Stimulated activated naive CD4-positive, alpha-beta T cell treated with Interleukin-2 at 50 U/mL for 16 hours (primary cell): ENCODE data around the gene BCL2L2.
"Not testable (repeated sequence)": the region's sequence is repeated elsewhere in the genome, so short reads cannot be mapped to it uniquely, and the experiment has no call there.

ENCODE experiments used
- DNase-seq: peaks from one replicate; lab custom pipeline; 2025; lab: John Stamatoyannopoulos, UW

Gene BCL2L2

GRCh38 chr14:23324455-23324846 lies 17.8 kb downstream of the BCL2L2 start:
- no peak for DNase-seq

DNA sequence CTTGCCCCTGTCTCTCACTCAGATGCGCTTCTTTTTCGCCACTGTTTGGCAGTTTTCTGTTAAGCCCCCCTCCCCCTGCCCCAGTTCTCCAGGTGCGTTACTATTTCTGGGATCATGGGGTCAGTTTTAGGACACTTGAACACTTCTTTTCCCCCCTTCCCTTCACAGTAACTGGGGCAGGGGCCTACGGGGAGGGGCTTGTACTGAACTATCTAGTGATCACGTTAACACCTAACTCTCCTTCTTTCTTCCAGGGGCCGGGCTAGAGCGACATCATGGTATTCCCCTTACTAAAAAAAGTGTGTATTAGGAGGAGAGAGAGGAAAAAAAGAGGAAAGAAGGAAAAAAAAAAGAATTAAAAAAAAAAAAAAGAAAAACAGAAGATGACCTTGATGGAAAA lies 18.4 kb downstream of the BCL2L2 start:
- no peak for DNase-seq

- not testable (repeated sequence) for DNase-seq
Observed at GRCh38 chr14:23325746-23326145, 19.1 kb downstream of the BCL2L2 start.

DNA sequence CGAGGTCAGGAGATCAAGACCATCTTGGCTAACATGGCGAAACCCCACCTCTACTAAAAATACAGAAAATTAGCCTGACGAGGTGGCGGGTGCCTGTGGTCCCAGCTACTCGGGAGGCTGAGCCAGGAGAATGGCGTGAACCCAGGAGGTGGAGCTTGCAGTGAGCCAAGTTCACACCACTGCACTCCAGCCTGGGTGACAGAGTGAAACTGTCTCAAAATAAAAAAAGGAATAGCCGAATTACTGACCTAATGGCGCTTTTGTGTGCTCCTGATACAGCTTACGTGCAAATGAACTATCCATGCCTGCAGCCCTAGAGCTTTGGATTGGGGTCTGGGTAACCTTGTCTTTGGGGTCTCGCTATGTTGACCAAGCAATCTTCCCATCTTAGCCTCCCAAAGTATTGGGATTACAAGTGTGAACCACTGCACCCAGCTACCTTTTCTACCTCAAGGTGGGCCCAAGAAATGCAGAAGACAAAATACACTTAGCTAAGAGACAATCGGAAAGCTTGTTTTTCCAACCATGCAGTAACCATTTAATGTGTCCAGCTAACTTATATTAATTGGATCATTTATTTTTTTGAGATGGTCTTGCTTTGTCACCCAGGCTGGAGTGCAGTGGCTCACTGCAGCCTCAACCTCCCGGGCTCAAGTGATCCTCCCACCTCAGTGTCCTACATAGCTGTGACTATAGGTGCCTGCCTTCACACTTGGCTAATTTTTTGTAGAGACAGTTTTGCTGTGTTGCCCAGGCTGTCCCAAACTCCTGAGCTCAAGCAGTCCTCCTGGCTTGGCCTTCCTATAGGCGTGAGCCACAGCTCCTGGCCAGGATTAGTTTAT lies 20.1 kb downstream of the BCL2L2 start:
- DNase-seq: no peak

DNA sequence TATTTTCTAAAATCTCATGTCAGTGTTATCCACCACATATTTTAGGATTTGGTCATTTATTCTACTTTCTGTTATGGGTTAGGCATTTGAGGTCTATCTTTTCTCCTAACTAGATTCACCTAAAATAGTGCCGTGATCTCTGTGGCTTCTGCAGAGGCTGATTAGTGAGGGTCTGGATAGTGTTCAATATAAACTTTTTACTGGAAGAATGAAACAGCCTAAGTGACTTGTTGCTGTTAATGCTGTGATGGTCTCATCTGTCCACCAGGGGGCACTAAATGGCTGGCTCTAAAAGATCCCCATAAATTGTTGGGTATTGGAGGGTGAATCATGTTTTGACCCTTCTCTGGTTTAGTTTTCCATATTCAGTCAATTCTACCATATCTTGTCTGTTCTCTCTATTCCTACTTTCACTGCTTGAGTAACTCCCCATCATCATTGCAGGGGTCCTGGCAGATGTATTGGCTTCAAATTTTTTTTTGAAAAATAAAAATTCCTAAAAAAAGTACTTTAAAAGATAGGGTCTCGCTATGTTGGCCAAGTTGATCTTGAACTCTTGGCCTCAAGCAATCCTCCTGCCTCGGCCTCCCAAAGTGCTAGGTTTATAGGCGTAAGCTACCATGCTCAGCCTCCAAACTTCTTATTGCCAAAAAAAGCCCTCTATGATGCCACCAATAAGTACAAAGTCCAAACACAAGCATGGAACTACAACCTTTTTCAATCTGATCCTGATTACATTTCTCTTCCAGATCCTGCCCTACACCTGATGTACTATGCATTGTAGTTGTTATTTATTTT lies 21.5 kb downstream of the BCL2L2 start:
- peak; percentile 62 for DNase-seq

- DNase-seq: no peak
Observed at GRCh38 chr14:23335623-23336022, 29.0 kb downstream of the BCL2L2 start.

DNA sequence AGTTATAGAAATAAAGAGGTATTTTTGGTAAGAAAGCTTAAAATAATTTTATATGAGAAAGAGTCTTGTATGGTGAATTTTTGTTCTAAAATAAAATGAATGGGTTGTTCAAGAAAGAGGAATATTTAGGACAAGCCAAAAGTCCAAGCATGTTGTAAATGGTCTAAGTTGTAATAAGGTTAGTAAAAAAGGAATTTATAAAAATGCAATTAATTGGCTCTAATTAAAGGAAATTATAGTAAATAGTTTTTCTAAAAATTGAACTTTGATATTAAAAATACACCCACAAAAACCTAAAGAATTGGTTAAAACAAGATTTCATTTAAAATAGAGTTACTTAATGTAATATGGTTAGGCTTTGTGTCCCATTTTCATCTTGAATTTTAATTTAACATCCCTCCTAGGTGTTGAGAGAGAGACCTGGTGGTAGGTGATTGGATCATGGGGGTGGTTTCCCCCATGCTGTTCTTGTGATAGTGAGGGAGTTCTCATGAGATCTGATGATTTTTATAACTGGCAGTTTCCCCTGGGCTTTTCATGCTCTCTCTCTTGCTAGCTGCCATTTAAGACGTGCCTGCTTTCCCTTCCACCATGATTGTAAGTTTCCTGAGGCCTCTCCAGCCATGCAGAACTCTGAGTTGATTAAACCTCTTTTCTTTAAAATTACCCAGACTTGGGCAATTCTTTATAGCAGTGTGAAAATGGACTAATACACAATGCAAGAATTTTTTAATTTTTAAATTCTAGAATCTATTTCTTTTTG lies 33.1 kb downstream of the BCL2L2 start:
- no peak for DNase-seq

GRCh38 chr14:23344481-23344880 lies 37.8 kb downstream of the BCL2L2 start:
- no peak for DNase-seq

DNA sequence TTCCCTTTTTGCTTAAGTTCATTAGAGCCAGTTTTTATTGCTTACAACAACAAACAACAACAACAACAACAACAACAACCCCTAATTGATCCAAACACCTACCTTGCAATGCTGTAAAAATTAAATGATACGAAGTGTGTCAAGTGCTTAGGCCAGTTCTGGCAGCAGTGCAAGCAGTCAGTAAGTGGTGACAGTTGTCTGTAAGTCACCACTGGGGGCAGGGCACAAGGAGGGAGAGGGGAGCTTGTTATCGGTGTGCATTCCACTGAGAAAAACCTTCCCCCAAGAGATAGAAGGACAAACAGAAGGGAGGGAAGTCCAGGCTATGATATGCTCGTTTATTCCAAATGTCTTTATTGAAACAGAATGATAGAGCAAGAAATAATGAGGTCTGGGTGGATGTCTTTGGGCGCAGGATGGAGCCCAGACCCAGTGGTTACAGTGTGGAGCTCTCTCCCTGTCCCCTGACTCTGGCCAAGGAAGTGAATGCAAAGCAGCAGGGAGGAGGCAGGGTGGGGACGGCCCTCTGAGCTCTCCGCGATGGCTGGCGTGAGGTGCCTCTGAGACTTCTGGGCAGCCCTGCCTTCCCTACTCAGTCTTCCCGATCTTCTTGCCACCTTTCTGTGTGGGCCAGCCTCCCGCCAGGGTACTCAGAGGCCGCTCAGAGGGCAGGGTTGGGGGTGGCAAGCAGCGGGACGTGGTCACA lies 39.5 kb downstream of the BCL2L2 start:
- no peak for DNase-seq

GRCh38 chr14:23346693-23347405 lies 40.2 kb downstream of the BCL2L2 start:
- no peak for DNase-seq

DNA sequence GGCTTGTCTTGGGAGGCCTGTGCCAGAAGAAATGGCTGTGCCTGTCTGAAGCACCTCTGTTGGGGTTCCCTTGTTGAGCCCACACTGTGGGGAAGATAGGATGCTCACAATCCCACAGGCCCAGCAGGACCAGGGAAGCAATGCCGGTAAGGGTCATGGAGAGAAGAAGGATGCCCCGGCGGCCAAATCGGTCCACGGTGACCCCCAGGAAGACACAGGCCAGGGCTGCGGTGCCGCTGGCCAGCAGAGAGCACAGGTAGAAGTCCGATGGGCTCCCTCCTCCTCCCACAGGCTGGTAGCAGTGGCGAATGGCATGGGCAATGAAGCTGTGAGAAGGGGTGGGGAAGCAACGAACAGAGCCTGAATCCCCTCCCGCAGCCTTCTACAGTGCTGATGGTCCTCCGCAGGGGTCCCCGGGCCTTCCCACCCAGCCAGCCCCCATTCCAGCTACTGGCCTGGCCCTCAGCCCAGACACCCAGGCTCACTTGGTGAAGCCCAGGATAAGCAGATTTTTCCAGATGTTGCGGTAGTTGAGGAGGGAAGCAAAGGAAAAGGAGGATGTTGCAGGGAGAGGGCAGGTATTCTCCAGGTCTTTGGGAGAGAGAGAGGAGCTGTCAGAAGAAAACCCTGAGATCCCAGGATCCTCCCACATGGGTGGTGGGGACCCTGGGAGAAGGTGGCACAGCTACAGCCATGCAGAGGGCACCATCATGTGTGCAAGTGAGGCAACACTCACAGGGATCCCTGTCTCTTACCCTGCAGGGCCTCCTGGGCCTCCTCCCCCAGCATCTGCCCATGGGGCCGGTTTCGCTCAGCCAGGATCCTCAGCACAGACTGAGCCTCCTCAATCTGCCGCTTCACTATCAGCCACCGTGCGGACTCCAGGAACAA lies 41.0 kb downstream of the BCL2L2 start:
- DNase-seq: no peak

GRCh38 chr14:23348297-23348655 lies 41.6 kb downstream of the BCL2L2 start:
- no peak for DNase-seq

GRCh38 chr14:23349156-23349845 lies 42.7 kb downstream of the BCL2L2 start:
- DNase-seq: no peak

DNA sequence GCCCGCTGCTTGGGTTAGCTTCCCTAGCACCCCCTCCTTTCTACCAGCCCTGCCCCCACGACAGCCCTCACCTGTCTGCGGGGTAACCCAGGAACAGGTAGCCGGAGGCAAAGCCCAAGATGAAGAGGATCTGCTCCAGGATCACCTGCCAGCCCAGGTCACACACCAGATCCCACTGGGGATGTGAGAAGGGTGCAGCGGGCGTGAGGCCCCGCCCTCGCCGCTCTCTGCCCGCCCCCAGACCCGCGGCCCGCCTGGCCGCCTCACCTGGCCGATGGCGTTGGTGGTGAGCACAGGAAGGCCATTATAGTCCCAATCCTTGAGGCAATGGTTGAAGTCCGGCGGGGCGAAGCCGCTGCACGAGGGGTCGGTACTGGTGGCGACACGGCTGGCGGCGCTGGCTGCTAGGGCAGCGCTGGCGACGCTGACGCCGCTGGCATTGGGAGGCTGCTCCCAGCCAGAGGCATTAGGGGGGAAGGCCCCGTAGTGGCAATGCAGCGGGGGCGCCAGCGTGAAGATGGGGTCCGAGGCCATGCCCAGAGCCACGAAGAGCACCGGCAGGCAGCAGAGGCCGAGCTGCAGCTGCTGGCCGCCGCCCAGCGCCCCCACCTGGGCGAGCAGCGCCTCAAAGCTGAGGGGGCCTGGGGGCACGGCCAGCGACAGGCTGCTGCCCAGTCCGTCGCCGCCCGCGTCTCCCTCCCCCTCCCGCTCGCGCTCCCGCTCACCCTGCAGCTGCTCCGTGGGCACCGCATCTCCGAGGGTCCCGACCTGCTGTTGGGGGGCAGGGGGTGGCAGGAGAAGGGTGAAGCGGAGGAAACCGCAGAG lies 45.3 kb downstream of the BCL2L2 start:
- DNase-seq: no peak

DNA sequence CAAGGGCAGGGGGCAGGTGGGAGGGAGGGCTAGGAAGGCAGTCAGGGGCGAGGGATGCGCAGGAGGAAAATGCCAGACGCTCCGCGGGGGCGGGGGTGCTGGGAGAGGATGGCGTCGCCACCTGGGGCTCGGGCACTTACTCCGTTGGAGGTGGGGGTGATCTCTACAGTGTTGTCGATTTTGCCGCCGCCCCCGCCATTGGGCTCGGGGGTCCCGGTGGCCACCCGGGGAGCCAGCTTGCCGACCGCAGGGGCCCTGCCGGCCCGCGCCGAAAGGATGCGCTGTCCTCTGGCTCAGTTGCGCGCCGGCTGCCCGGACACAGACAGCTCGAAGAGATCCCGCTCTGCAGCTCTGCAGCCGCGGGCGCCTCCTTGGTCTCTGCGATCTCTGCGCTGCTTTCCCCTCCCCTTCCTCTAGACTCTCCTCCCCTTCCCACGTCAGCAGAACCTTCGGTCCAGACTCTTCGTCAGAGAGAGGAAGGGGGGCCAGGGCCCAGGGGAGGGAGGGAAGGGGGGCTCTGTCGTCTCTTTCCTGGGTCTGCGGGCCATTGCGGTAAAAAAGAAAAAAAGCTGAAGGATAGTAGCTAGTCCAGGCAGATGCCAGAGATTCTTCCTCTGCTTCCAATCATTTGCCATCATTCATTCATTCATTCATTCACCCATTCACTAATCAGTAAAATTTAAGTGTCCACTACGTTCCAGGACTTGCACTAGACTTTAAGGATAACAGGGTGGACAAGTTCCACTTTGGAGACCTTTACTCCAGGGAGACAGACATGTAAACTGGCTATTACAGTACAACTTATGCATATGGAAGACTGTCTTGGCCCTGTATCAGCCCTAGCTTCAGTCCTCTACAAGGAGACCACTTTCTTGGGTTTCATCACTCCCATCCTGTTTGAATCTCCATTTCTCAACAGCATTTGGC lies 46.1 kb downstream of the BCL2L2 start, which contains the start of gene SLC22A17:
Gene SLC22A17, minus strand, starts transcription at position 382 of the 927 bp plus-strand sequence.
- DNase-seq: peak; percentile 36

DNA sequence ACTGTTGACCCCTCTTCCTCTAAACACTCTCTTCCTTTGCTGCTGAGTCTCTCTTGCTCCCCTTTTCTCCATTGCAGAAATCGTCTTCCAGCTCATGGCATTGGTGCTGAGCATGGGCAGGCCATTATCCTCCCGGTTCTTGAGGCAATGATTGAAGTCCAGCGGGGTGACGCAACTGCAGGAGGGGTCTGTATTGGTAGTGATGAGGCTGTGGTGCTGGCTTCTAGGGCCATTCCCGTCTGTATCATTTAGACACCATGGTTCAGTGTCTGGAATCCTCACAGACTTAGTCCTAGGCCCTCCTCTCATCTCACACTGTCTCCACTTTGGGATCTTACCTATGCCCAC lies 46.8 kb downstream of the BCL2L2 start:
- DNase-seq: no peak

GRCh38 chr14:23354990-23355389 lies 48.4 kb downstream of the BCL2L2 start:
- DNase-seq: no peak
